Adrenal gland (tissue), 12 donors: ENCODE data around the gene CNOT2. TPM values are rescaled to one million over a fixed set of nuclear protein-coding genes. Genes with fewer than 3 reads are reported as not detected.

Experiments
- DNase-seq, 7 donors: peaks; one replicate each; pipeline ENCODE4 v3.0.0-alpha.2; 2019 to 2020
- H3K27ac ChIP-seq, 5 donors: fragments of 200-600 bp; sonication (generic) in 4 of 5; 1 replicate in 3 of 5; 2 replicates in 2 of 5; pipeline versions ENCODE4 v1.5.1 to v1.8.0; 2016 to 2020; ENCODE audit warnings: mild to moderate bottlenecking in 1 of 5
- H3K27me3 ChIP-seq: fragments of 200-600 bp; 2 replicates; pipeline ENCODE4 v1.8.0; 2021
- H3K36me3 ChIP-seq, 2 donors: fragments of 200-600 bp; replicated peaks in 1 of 2; 1 replicate in 1 of 2; 2 replicates in 1 of 2; pipeline versions ENCODE4 v1.5.1 to v1.8.0; 2018 to 2022
- H3K4me1 ChIP-seq, 2 donors: fragments of 200-600 bp; replicated peaks in 1 of 2; 1 replicate in 1 of 2; 2 replicates in 1 of 2; pipeline versions ENCODE4 v1.5.1 to v1.8.0; 2018 to 2021
- H3K4me3 ChIP-seq, 4 donors: fragments of 200-600 bp; sonication (generic) in 3 of 4; one replicate each; pipeline ENCODE4 v1.5.1; 2016 to 2018
- H3K9me3 ChIP-seq, 3 donors: fragments of 200-600 bp; sonication (generic) in 1 of 3; replicated peaks in 1 of 3; 1 replicate in 2 of 3; 2 replicates in 1 of 3; pipeline versions ENCODE4 v1.5.1 to v1.8.0; 2016 to 2021
- CTCF ChIP-seq, 6 experiments: fragments of 450-650 bp in 4 of 6; fragments of 200-600 bp in 2 of 6; sonication (generic) in 1 of 6; IDR thresholded peaks; 1 replicate in 5 of 6; 2 replicates in 1 of 6; pipeline versions ENCODE4 v1.5.1 to v1.8.0; 2016 to 2021; ENCODE audit warnings: antibody characterized with exemption in 6 of 6, mild to moderate bottlenecking in 2 of 6, moderate library complexity in 1 of 6
- POLR2A ChIP-seq, 2 donors: fragments of 450-650 bp; IDR thresholded peaks; one replicate each; pipeline ENCODE4 v1.6.1; 2017; ENCODE audit warnings: antibody characterized with exemption in 2 of 2, mild to moderate bottlenecking in 2 of 2, moderate library complexity in 1 of 2
- WGBS, 4 donors: extraction: QIAGEN DNeasy Blood & Tissue Kit in 2 of 4; methylation state at CpG; one replicate each; pipeline versions ENCODE4 v1.1.5 to v1.1.7; 2013 to 2017; 5-methylcytosine and 5-hydroxymethylcytosine counted together
- intact Hi-C, 2 donors: fragments of 100-400 bp; cut with DNase I; formaldehyde crosslinking; loops; one replicate each; pipeline versions ENCODE4 v1.14.1 to v1.15.0; 2022 to 2023
- polyA plus RNA-seq, 3 donors: library from polyadenylated mRNA; stranded (reverse); fragments of 200-250 nt in 2 of 3; fragments of 350-450 nt in 1 of 3; fragmentation: Illumina TruSeq in 1 of 3; extraction: RNeasy Lipid Tissue Mini Kit (QIAGEN cat#74804) in 1 of 3; gene quantifications; one replicate each; pipeline ENCODE4 v1.2.3, GENCODE V29; 2013 to 2014
- total RNA-seq, 9 donors: library from RNA; depleted of rRNA in 4 of 9; stranded (reverse); fragments of >200 nt in 4 of 9; fragments of 120-200 nt in 1 of 9; fragmentation: NEBNext Ultra II Directional in 1 of 9; extraction: Animal tissue kit (Norgen Biotek cat#: 25700) in 1 of 9; gene quantifications; one replicate each; pipeline versions ENCODE4 v1.1.0 to v1.2.4, GENCODE V29; 2013 to 2023
- donor health status: healthy with polysubstance abuse.
- donor health status: Bipolar disorder and iron deficiency.
- donor health status: DM: yes; HTN: yes; CAD: no.
- donor health status: DM: no; HTN: no; CAD: no.
- donor health status: DM: no; HTN: no; CAD: no.
- donor health status: DM: yes; HTN: yes; CAD: no.

The CNOT2 gene
- total and polyA plus RNA-seq, 12 donors: 33.4 to 127 (median 57.1) TPM

- Histone ChIP-seq H3K27me3 (no peaks in the 10 kb centered on the region), H3K9me3 (no peaks in the 10 kb centered on the region), H3K4me1 (no peaks in the 10 kb centered on the region), H3K4me3 (no peak overlapping the region), H3K27ac (no peak overlapping the region), H3K36me3 (no peaks in the 10 kb centered on the region)
- intact Hi-C loops: no loop called here
- DNase-seq: no peak
- 86 to 97% (median 95%) methylated on average over 4 of the region's 4 CpGs for WGBS, 4 donors
- TF ChIP-seq POLR2A (IDR thresholded peaks at IDR 0.05): no peak
- no peak for TF ChIP-seq CTCF (IDR thresholded peaks at IDR 0.05)
Observed at GRCh38 chr12:70307868-70308267, 64.6 kb downstream of the CNOT2 start.

- H3K4me1 ChIP-seq: no peaks in the 10 kb centered on the region
- DNase-seq: no peak
- H3K4me3 ChIP-seq: no peak overlapping the region
- intact Hi-C loops: no loop called here
- no peaks in the 10 kb centered on the region for H3K36me3 ChIP-seq
- no peak for TF ChIP-seq CTCF (IDR thresholded peaks at IDR 0.05)
- no peaks in the 10 kb centered on the region for H3K27me3 ChIP-seq
- 78 to 83% (median 81%) methylated on average over 2 of the region's 2 CpGs for WGBS, 4 donors
- no peak overlapping the region for H3K27ac ChIP-seq
- no peaks in the 10 kb centered on the region for H3K9me3 ChIP-seq
Observed at GRCh38 chr12:70309348-70309747, 66.1 kb downstream of the CNOT2 start.

GRCh38 chr12:70314145-70314544 lies 70.9 kb downstream of the CNOT2 start:
- intact Hi-C loops: no loop called here
- TF ChIP-seq CTCF (IDR thresholded peaks at IDR 0.05): no peak
- Histone ChIP-seq H3K27ac (no peak overlapping the region), H3K9me3 (no peaks in the 10 kb centered on the region), H3K4me1 (peaks cover 0 to 8% of the 10 kb centered on the region in 2 donors), H3K27me3 (no peaks in the 10 kb centered on the region), H3K4me3 (no peak overlapping the region), H3K36me3 (no peaks in the 10 kb centered on the region)
- no peak for DNase-seq

GRCh38 chr12:70317781-70318180 lies 74.5 kb downstream of the CNOT2 start:
- H3K27ac ChIP-seq: no peak overlapping the region
- H3K9me3 ChIP-seq: no peaks in the 10 kb centered on the region
- H3K27me3 ChIP-seq: no peaks in the 10 kb centered on the region
- peaks cover 0 to 8% of the 10 kb centered on the region in 2 donors for H3K4me1 ChIP-seq
- H3K36me3 ChIP-seq: no peaks in the 10 kb centered on the region
- intact Hi-C loops: no loop called here
- DNase-seq: no peak
- TF ChIP-seq CTCF (IDR thresholded peaks at IDR 0.05) (no peak), POLR2A (IDR thresholded peaks at IDR 0.05) (no peak)
- 76 to 87% (median 82%) methylated on average over 3 of the region's 3 CpGs for WGBS, 4 donors
- no peak overlapping the region for H3K4me3 ChIP-seq
